GM23248 (cell line): ENCODE data around the gene SUGCT.

Experiments
- EZH2 ChIP-seq: fragments of 200-600 bp; sonication (generic); IDR thresholded peaks from 2 replicates; pipeline ENCODE4 v1.6.1; 2018; ENCODE audit warnings: antibody characterized with exemption, mild to moderate bottlenecking; ENCODE audit not compliant: insufficient read depth, poor library complexity, severe bottlenecking
- EZH2phosphoT487 ChIP-seq: fragments of 200-600 bp; sonication (generic); IDR thresholded peaks from 2 replicates; pipeline ENCODE4 v1.6.1; 2018; ENCODE audit warnings: antibody characterized with exemption, moderate library complexity, mild to moderate bottlenecking, low read depth; ENCODE audit not compliant: insufficient read depth

GRCh38 chr7:40640566-40640965 is 505.8 kb downstream of the SUGCT start:
- no peak for TF ChIP-seq EZH2phosphoT487
- TF ChIP-seq EZH2: no peak
